HL-60/S4 (cell line): Measurements from ENCODE around the gene CXCR4.
"Not testable (repeated sequence)": the region's sequence is repeated elsewhere in the genome, so short reads cannot be mapped to it uniquely, and the experiment has no call there.

Experiments
- in situ Hi-C: fragments of 300-500 bp; cut with MboI; formaldehyde crosslinking; loops from 2 replicates; pipeline ENCODE4 v1.14.3; 2022; ENCODE audit warnings: low sequenced_read_pairs

CXCR4 gene

DNA sequence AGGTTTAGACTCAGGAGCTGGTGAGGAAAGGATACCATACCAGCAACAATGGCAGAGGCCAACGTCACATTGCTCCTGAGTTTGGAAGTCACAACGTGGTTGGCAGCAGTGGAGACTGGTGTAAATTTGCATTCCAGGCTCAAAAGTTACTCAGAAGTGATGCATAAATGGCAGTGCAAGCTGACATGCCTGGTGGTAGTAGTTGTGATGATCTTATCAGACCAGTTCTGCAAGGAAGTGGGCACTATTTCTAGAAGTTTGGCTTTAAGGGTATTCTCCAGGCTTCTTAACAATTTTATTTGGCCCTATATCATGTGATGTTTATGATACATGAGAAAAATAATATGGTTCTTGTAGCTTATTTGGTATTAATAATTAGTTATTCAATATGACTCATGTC lies 37.8 kb downstream of the CXCR4 start:
- in situ Hi-C loops: no loop called here

DNA sequence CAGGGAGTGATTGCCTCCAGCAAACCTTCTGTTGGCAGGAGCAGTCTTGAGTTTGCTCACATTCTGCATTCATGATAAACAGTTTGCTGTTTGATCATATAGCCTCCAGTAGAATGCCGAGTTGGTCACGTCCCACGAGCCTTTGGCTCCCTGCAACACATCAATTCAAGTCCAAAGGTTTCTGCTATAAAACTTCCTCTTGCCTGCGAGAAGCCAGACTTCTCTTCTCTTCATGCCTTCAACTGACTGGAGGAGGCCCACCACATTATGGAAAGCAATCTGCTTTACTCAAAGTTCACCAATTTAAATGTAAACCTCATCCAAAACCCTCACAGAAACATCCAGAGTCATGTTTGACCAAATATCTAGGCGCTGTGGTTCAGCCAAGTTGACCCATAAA lies 40.8 kb downstream of the CXCR4 start:
- in situ Hi-C loops: no loop called here

DNA sequence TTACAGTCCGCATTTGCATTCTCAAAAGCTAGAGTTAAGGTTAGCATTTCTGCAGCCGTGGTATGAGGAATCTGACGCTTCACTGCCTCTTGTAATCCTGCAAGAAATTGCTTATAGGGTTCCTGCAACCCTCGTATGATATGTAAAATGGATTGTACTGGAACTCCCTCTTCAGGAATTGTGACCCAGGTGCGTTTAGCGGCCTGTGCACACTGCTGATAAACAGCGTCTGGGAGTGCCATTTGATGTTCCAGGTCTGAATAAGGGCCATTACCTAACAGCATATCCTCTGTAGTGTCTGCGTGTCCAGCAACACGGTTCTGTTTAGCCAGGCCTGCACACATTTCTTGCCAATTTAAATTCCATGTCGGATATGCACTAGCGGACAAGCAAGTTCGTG lies 42.5 kb downstream of the CXCR4 start:
- in situ Hi-C loops: no loop called here

DNA sequence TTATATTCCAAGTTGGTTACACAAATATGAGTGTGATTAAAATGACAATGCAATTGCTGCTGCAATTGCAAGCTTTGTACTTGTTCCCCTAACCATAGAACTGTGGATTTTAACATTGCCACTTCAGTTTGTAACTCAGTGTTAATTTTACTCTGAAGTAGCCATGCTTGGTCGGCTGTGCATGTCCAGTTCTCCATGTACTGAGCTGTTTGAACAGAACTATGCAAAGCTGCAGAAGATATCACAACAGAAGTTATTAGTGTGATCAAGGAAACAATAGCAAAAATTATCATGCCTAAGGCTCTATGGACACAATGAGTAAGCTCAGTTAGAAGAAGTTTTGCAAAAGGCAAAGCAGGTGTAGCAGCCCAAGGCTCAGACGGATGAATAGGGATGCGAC lies 45.3 kb downstream of the CXCR4 start:
- in situ Hi-C loops: no loop called here

DNA sequence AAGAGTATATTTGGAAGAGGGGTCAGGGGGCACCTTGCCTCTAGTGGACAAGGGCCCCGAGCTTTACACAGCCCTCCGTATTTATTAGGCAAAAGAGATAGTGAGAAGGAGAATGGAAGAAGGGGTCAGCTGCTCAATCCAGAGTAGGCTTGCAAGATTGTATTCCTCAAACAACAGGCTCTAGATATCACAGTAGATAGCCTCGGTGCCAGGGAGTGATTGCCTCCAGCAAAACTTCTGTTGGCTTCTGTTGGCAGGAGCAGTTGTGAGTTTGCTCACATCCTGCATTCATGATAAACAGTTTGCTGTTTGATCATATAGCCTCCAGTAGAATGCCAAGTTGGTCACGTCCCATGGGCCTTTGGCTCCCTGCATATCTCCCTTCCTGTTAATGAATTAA lies 46.1 kb downstream of the CXCR4 start:
- in situ Hi-C loops: not testable (repeated sequence)

DNA sequence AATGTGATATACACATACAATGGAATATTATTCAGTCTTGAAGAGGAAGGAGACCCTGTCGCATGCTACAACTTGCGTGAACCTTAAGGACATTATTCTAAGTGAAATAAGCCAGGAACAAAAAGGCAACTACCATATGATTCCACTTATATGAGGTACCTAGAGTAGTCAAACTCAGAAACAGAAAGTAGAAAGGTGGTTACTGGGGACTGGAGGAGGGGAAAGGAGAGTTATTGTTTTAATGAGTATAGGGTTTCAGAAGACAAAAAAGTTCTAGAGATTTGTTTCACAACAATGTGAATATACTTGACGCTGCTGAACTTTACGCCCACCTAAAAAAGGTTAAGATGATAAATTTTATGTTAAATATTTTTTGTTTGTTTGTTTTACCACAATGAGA lies 47.0 kb downstream of the CXCR4 start:
- in situ Hi-C loops: no loop called here

DNA sequence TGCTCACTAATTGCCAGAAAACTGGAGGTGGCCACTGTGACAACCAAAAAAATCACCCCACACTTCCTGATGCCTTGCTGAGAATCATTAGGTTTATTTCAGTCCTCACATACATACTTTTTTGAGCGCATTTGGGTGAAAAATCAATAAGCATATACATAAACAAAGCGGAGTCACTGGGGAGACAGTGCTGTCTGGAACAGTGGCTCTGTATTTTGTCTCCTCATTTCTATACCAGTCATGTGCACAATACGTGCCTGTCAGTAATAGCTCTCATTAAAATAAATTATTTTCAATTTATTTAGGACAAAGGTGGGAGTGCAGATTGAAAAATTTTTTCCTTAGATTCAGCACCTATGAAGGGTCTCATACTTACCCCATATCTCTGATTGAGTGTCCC lies 48.2 kb downstream of the CXCR4 start:
- in situ Hi-C loops: no loop called here

DNA sequence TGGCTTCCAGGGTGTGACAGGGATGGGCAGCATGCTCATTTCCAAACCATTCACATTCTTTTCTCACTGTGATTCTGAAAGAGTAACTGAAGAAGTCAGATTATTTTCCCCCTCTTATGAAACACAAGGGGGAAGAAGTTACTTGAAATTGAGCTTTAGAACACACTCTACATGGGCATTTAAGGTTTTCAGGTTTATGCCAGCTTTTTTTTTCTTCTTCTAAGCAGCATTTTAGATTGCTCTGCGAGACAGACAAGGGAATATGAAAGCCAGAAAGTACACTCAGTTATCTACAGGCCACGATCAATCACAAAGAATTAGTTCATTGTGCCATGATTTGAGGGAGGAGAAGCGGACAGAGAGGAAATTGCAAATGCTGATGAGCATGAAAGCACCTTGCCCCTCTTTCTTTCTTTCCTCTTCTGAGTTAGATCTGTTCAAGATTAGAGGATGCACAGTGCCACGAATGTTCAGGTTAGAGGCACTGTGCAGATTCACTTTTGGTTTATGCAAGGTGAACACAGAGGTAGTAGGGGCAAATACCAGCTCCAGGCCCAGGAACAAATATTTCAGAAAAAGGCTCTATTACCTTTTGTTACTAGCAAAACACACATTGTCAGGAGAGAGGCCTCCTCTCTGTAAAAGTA lies 49.2 kb downstream of the CXCR4 start:
- in situ Hi-C loops: no loop called here

DNA sequence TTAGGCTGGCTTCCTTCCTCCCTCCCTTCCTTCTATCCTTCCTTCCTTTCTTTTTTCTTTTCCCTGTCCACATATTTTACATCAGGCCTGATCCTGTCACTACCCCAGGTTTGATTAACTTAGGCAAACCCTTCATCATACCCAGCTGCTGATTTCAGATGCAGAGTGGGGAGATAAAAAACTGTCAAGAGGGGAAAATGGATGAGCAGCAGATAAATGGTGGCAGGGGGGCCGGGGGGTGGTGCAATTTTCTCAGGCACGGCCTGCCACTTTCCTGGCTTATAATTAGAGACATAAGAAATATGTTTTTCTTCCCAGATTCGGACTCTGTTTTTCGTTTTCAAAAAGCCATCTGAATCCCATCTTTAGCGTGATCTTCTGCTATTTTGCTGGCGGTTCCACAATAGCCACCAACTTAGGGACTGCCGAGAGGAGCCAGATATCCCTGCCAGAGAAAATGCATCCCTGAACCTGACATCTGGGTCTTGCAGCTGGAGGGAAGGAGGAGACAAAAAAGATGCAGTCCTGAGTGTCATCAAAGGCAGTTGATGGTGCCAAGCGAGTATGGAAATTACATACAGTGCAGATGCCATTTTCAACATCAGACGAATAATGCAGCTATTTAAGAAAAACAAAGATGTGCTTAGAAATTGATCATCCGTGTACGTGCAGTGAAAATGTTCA lies 49.9 kb downstream of the CXCR4 start:
- in situ Hi-C loops: no loop called here

DNA sequence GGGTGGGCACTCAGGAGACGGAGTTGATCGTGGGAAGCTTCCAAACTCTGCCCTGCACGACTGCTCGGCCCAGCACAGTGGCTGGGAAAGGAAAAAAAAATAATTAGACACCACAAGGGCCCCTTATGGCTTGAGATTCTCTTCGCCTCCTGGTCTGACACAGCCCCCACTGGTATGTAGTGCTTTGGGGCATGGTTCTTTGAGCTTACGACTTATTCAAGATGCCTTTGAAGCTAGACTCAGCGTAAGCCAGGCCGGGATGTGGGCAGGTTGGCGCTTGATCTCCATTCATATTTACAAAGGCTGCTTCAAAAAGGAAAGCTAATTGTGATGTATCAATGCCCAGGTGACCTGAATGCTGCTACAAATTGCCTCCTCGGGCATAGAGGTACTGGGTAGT lies 50.5 kb downstream of the CXCR4 start:
- in situ Hi-C loops: no loop called here

DNA sequence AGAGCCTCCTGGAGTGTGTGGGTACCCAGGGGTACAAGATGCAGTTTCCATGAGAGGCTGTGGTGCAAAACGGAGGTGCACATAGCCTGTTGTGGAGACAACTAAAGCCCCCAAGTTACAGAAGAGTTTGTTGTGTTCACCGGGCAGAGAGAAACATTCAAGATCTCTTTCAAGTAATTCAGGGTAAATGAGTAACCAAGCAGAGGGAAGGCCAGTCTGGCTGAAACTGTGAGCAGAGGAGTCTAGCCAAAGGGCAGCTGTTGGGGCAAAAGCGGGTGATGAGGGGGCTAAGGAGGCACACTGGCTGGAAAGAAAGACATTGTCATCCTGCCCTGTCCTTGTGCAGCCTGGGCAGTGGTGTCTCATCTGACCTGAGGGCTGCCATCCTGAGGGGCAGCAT lies 52.0 kb downstream of the CXCR4 start:
- in situ Hi-C loops: no loop called here

DNA sequence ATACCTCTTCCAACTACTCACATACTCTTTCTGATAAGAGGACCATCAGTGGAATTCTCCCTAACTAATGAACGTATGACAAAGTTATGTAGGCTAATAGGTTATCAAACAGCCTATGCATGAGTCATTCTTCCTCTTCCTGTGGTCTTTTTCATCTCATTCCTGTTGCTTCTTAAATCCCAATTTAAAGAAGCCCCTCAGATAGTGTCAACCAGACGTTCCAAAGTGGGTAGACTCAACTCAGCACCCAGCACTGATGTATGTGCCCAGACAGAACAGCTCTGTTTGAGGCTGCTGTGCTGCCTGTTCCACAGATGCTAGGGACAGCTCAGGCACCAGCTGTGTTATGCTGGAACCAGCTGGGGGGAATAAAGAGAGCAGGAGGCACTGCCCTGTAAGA lies 52.6 kb downstream of the CXCR4 start:
- in situ Hi-C loops: no loop called here
